Vagina (tissue), 2 donors: ENCODE measurements around the gene BCAS4.

ENCODE experiments used
- CTCF ChIP-seq, 3 experiments: fragments of 450-650 bp in 2 of 3; fragments of 200-600 bp in 1 of 3; sonication (generic) in 1 of 3; IDR thresholded peaks; one replicate each; pipeline ENCODE4 v1.5.1; 2017 to 2019; ENCODE audit warnings: antibody characterized with exemption in 3 of 3, mild to moderate bottlenecking in 2 of 3, moderate library complexity in 2 of 3
- POLR2A ChIP-seq, 2 donors: fragments of 450-650 bp; IDR thresholded peaks; one replicate each; pipeline ENCODE4 v1.6.1; 2017; ENCODE audit warnings: antibody characterized with exemption in 2 of 2, mild to moderate bottlenecking in 2 of 2, moderate library complexity in 2 of 2
- POLR2AphosphoS5 ChIP-seq, 2 donors: sonication (generic); formaldehyde crosslinking; IDR thresholded peaks; one replicate each; pipeline ENCODE4 v1.9.0; 2017; ENCODE audit warnings: antibody characterized with exemption in 2 of 2, mild to moderate bottlenecking in 2 of 2, low read depth in 1 of 2; ENCODE audit not compliant: insufficient read depth in 1 of 2

- TF ChIP-seq POLR2AphosphoS5 (IDR thresholded peaks at IDR 0.05; ENCODE audit: insufficient read depth in 1 of 2, low read depth in 1 of 2) (no peak), CTCF (IDR thresholded peaks at IDR 0.05) (no peak), POLR2A (IDR thresholded peaks at IDR 0.05) (no peak)
Observed at GRCh38 chr20:50817776-50818172, 22.9 kb downstream of the BCAS4 start.
